IMR-90 (cell line): ENCODE results near the gene PPP4C. TPM values are rescaled to one million over a fixed set of nuclear protein-coding genes. Genes with fewer than 3 reads are reported as not detected.

Experiments used
- ATAC-seq: fragments of 200-7000 bp; cut with Tn5 transposase; 2 replicates; pipeline ENCODE4 v1.9.1; 2020; ENCODE audit warnings: low read depth, mild to moderate bottlenecking, moderate library complexity
- BruUV-seq: library from RNA; stranded (reverse); fragments of 400-500 nt; replicated peaks from 2 replicates; lab custom pipeline; 2021; lab: Mats Ljungman, UMichigan
- CTCF ChIA-PET: fragments of 300-600 bp; formaldehyde crosslinking; extraction: SDS; loops from one replicate; lab custom pipeline; 2021; ENCODE audit warnings: antibody characterized with exemption; lab: Yijun Ruan, JAX
- POLR2A ChIA-PET: fragments of 300-600 bp; sonication (Branson Sonifier 250); formaldehyde crosslinking; loops from one replicate; lab custom pipeline; 2022; ENCODE audit warnings: antibody characterized with exemption; ENCODE audit not compliant: unreplicated experiment; lab: Charles Lee
- DNase-seq: peaks from one replicate; pipeline ENCODE4 v3.0.0; 2013
- H2AFZ ChIP-seq: replicated peaks from 2 replicates; pipeline ENCODE3; 2013; ENCODE audit warnings: low read length, mild to moderate bottlenecking; ENCODE audit not compliant: poor library complexity
- H2AK5ac ChIP-seq: 2 replicates; pipeline ENCODE4 v1.6.1; 2013; ENCODE audit warnings: low read depth, low read length, inconsistent platforms
- H2AK9ac ChIP-seq: replicated peaks from 2 replicates; pipeline ENCODE3; 2013; ENCODE audit warnings: mild to moderate bottlenecking, low read depth, low read length, moderate library complexity; ENCODE audit not compliant: poor library complexity
- H2BK120ac ChIP-seq: 2 replicates; pipeline ENCODE4 v1.6.1; 2013; ENCODE audit warnings: low read depth, low read length, inconsistent platforms
- H2BK15ac ChIP-seq: 3 replicates; pipeline ENCODE4 v1.6.1; 2013; ENCODE audit warnings: low read depth, low read length, inconsistent platforms
- H2BK20ac ChIP-seq: 2 replicates; pipeline ENCODE4 v1.6.1; 2013; ENCODE audit warnings: low read depth, mild to moderate bottlenecking, inconsistent platforms, low read length, moderate library complexity
- H2BK5ac ChIP-seq: 2 replicates; pipeline ENCODE4 v1.6.1; 2013; ENCODE audit warnings: mild to moderate bottlenecking, low read depth, low read length, inconsistent platforms; ENCODE audit not compliant: poor library complexity, severe bottlenecking
- H3K14ac ChIP-seq: replicated peaks from 2 replicates; pipeline ENCODE4 v1.6.1; 2013; ENCODE audit warnings: low read depth, low read length, inconsistent platforms
- H3K18ac ChIP-seq: 2 replicates; pipeline ENCODE4 v1.6.1; 2013; ENCODE audit warnings: low read depth, low read length, control low read depth
- H3K23ac ChIP-seq: 2 replicates; pipeline ENCODE4 v1.6.1; 2013; ENCODE audit warnings: low read depth, low read length, inconsistent platforms
- H3K27ac ChIP-seq: 2 replicates; pipeline ENCODE4 v1.5.1; 2013; ENCODE audit warnings: mild to moderate bottlenecking, control low read depth, low read length; ENCODE audit not compliant: insufficient read depth
- H3K27me3 ChIP-seq: 2 replicates; pipeline ENCODE4 v1.6.1; 2013; ENCODE audit warnings: low read length; ENCODE audit not compliant: control insufficient read depth, insufficient read depth
- H3K36me3 ChIP-seq: 2 replicates; pipeline ENCODE4 v1.6.1; 2013; ENCODE audit warnings: low read length, mixed read lengths; ENCODE audit not compliant: control insufficient read depth, insufficient read depth
- H3K4ac ChIP-seq: 2 replicates; pipeline ENCODE4 v1.6.1; 2013; ENCODE audit warnings: low read depth, low read length, inconsistent platforms
- H3K4me1 ChIP-seq: 2 replicates; pipeline ENCODE4 v1.6.1; 2013; ENCODE audit warnings: low read length, mixed read lengths; ENCODE audit not compliant: control insufficient read depth, insufficient read depth
- H3K4me2 ChIP-seq: 2 replicates; pipeline ENCODE4 v1.6.1; 2013; ENCODE audit warnings: low read depth, mild to moderate bottlenecking, control low read depth, low read length, moderate library complexity
- H3K4me3 ChIP-seq: 2 replicates; pipeline ENCODE4 v1.5.1; 2013; ENCODE audit warnings: low read depth, mild to moderate bottlenecking, control low read depth, low read length, moderate library complexity; ENCODE audit not compliant: insufficient read depth
- H3K56ac ChIP-seq: 2 replicates; pipeline ENCODE4 v1.6.1; 2013; ENCODE audit warnings: low read length, inconsistent platforms; ENCODE audit not compliant: insufficient read depth; ENCODE audit errors: extremely low read depth
- H3K79me1 ChIP-seq, 2 experiments: 2 replicates each; pipeline ENCODE4 v1.6.1; 2013; ENCODE audit warnings: low read length in 2 of 2, inconsistent platforms in 1 of 2, low read depth in 1 of 2
- H3K9ac ChIP-seq: 2 replicates; pipeline ENCODE4 v1.6.1; 2013; ENCODE audit warnings: low read depth, low read length, control low read depth
- H3K9me1 ChIP-seq: 2 replicates; pipeline ENCODE4 v1.6.1; 2013; ENCODE audit warnings: low read length, inconsistent platforms; ENCODE audit not compliant: insufficient read depth
- H3K9me3 ChIP-seq: 2 replicates; pipeline ENCODE4 v1.6.1; 2013; ENCODE audit warnings: low read length; ENCODE audit not compliant: control insufficient read depth, insufficient read depth
- H4K20me1 ChIP-seq: 2 replicates; pipeline ENCODE4 v1.6.1; 2013; ENCODE audit warnings: low read length, inconsistent platforms; ENCODE audit not compliant: insufficient read depth
- H4K5ac ChIP-seq: 2 replicates; pipeline ENCODE4 v1.6.1; 2013; ENCODE audit warnings: mild to moderate bottlenecking, low read depth, low read length, control low read depth
- H4K8ac ChIP-seq, 2 experiments: 2 replicates each; pipeline ENCODE4 v1.6.1; 2013; ENCODE audit warnings: low read depth in 2 of 2, low read length in 2 of 2, control low read depth in 1 of 2, inconsistent platforms in 1 of 2
- H4K91ac ChIP-seq: 2 replicates; pipeline ENCODE4 v1.6.1; 2013; ENCODE audit warnings: low read depth, low read length, inconsistent platforms; ENCODE audit not compliant: insufficient read depth
- POLR2A ChIP-seq: IDR thresholded peaks from 2 replicates; pipeline ENCODE4 v1.6.1; 2012; ENCODE audit warnings: mild to moderate bottlenecking, low read depth, low read length
- WGBS, 2 experiments: methylation state at CpG; one replicate each; pipeline versions ENCODE4 v1.1.5 to v1.1.7; 2013; ENCODE audit warnings: missing lambda C conversion rate in 2 of 2; ENCODE audit not compliant: insufficient read length in 1 of 2; ENCODE audit errors: extremely low coverage in 2 of 2; 5-methylcytosine and 5-hydroxymethylcytosine counted together
- dilution Hi-C: fragments of 300-500 bp; cut with HindIII; formaldehyde crosslinking; loops from one replicate; pipeline ENCODE4 v1.14.3; 2018; ENCODE audit warnings: low sequenced_read_pairs; ENCODE audit not compliant: unreplicated experiment
- in situ Hi-C: fragments of 300-500 bp; cut with MboI; formaldehyde crosslinking; loops from 3 replicates; pipeline ENCODE4 v1.14.3; 2019; ENCODE audit warnings: low sequenced_read_pairs, inconsistent platforms, mixed read lengths
- intact Hi-C: fragments of 100-400 bp; cut with micrococcal nuclease; formaldehyde crosslinking; loops from 2 replicates; pipeline ENCODE4 v1.10.0; 2022
- polyA plus RNA-seq, 3 experiments: library from polyadenylated mRNA; depleted of rRNA; stranded (reverse); fragments of >200 nt; gene quantifications; 2 replicates each; pipeline ENCODE4 v1.2.3, GENCODE V29; 2012; ENCODE audit warnings: low replicate concordance in 1 of 3
- total RNA-seq: library from RNA; depleted of rRNA; stranded (reverse); fragments of >200 nt; gene quantifications from 2 replicates; pipeline ENCODE4 v1.2.3, GENCODE V29; 2012

PPP4C gene
- total and polyA plus RNA-seq, 2 of the 4 experiments (the other 2 are of a cell fraction), result 200 to 209 TPM

DNA sequence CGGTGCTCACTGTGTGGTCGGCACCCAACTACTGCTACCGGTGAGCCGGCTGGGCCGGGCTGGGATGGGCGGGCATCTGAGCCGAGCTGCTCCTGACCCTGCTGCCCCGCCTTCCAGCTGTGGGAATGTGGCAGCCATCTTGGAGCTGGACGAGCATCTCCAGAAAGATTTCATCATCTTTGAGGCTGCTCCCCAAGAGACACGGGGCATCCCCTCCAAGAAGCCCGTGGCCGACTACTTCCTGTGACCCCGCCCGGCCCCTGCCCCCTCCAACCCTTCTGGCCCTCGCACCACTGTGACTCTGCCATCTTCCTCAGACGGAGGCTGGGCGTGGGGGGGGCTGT is 9.0 kb downstream of the PPP4C start:
- Histone ChIP-seq H4K91ac (no peak overlapping the region), H3K27me3 (no peaks in the 10 kb centered on the region), H3K4me2 (no peak overlapping the region), H3K4me3 (no peak overlapping the region), H3K4me1 (no peaks in the 10 kb centered on the region), H3K9me3 (no peaks in the 10 kb centered on the region), H2AK9ac (no peak overlapping the region), H3K36me3 (peaks cover 53% of the 10 kb centered on the region), H3K9ac (no peak overlapping the region), H2AK5ac (no peak overlapping the region), H4K5ac (no peak overlapping the region), H3K9me1 (no peaks in the 10 kb centered on the region), H3K27ac (no peak overlapping the region), H3K4ac (no peak overlapping the region), H3K18ac (no peak overlapping the region), H2BK120ac (no peak overlapping the region), H2BK5ac (no peak overlapping the region), H4K20me1 (peaks cover 22% of the 10 kb centered on the region), H3K14ac (no peak overlapping the region), H2BK15ac (no peak overlapping the region), H4K8ac (no peak overlapping the region), H2AFZ (no peak overlapping the region), H3K23ac (no peak overlapping the region), H3K79me1 (peaks cover 19 to 29% of the 10 kb centered on the region in 2 experiments), H3K56ac (no peak overlapping the region), H2BK20ac (no peak overlapping the region)
- intact Hi-C loops (no loop called here), in situ Hi-C loops (no loop called here), dilution Hi-C loops (no loop called here)
- ChIA-PET POLR2A (interaction anchor here (0.7 kb wide), 1 partner anchor 1428 kb away, joined by 4 read pairs; no protein-coding TSS in a partner anchor), CTCF (no interaction called here)
- DNase-seq, result no peak
- BruUV-seq, result TSS peak; percentile 70
- WGBS, 2 experiments, result 76% methylated on average over 13 of the region's 17 CpGs; no CpG with 5 or more reads in 1 of the 2 experiments
- ATAC-seq, result no peak
- no peak for TF ChIP-seq POLR2A
